H7 (cell line): ENCODE data around the gene R3HCC1L. TPM values are rescaled to one million over a fixed set of nuclear protein-coding genes. Genes with fewer than 3 reads are reported as not detected.
A peak's percentile ranks its signal among the peaks of the same experiment; 100 is the strongest.
"Not testable (repeated sequence)": the region's sequence is repeated elsewhere in the genome, so short reads cannot be mapped to it uniquely, and the experiment has no call there.

Experiments used
- DNase-seq: peaks from one replicate; pipeline ENCODE4 v3.0.0; 2012
- H3K27me3 ChIP-seq: 2 replicates; pipeline ENCODE4 v1.6.0; 2011; ENCODE audit warnings: mild to moderate bottlenecking, low read length; ENCODE audit not compliant: control insufficient read depth, insufficient read depth
- H3K36me3 ChIP-seq: replicated peaks from 2 replicates; pipeline ENCODE4 v1.5.1; 2011; ENCODE audit warnings: low read length; ENCODE audit not compliant: control insufficient read depth, insufficient read depth
- H3K4me3 ChIP-seq: 2 replicates; pipeline ENCODE4 v1.5.1; 2011; ENCODE audit warnings: low read depth, mild to moderate bottlenecking, control low read depth, low read length, moderate library complexity; ENCODE audit not compliant: insufficient read depth
- total RNA-seq: library from RNA; depleted of rRNA; stranded (reverse); fragments of >200 nt; shearing (Covaris generic); gene quantifications from 2 replicates; pipeline ENCODE4 v1.2.3, GENCODE V29; 2014

Gene R3HCC1L
- total RNA-seq, 1 experiment from 2014 or later: 11.8 TPM

DNA sequence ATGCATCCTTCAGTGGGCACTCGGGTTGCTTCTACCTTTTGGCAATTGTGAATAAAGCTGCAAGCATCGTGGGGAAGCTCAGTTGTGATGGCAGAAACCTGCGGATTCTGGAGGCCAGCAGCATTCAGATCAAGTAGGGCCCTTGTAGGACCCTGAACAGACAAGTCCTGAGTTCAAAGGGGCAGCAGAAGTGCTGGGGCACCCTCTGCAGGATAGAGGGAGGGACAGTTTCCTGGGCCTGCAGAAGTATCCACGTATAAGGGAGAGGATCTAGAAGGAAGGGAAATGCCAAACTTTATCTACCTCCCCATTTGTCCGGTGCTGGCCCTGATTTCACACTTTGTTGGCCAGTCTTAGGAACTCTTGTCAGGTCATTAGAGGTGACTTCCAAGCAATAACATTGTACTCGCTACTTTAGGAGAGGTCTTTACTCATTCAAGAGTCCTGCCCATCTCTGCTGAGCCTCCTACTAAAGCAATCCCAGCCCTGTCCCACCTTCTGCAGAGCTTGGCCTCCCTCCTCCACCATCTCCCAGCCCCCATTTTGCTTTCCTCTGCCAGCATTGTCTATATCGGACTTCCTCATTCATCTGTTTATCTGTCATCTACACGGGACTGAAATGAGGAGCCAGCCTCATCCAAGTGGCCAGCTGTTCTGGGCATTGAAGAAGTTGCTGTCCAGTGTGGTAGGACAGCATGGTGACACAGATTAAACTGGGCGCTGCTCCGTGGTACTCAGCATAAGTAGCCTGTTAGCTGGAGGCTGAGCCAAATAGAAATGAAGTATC is 26.6 kb upstream of the R3HCC1L start:
- H3K27me3 ChIP-seq: no peaks in the 10 kb centered on the region; the same call in 1 of the 2 replicates
- DNase-seq: no peak
- no peak overlapping the region for H3K4me3 ChIP-seq
- H3K36me3 ChIP-seq: no peaks in the 10 kb centered on the region

- Histone ChIP-seq H3K36me3 (no peaks in the 10 kb centered on the region), H3K4me3 (no peak overlapping the region), H3K27me3 (no peaks in the 10 kb centered on the region; the same call in 1 of the 2 replicates)
- no peak for DNase-seq
These were observed 24.1 kb upstream of the R3HCC1L start for GRCh38 chr10:98110356-98110755.

DNA sequence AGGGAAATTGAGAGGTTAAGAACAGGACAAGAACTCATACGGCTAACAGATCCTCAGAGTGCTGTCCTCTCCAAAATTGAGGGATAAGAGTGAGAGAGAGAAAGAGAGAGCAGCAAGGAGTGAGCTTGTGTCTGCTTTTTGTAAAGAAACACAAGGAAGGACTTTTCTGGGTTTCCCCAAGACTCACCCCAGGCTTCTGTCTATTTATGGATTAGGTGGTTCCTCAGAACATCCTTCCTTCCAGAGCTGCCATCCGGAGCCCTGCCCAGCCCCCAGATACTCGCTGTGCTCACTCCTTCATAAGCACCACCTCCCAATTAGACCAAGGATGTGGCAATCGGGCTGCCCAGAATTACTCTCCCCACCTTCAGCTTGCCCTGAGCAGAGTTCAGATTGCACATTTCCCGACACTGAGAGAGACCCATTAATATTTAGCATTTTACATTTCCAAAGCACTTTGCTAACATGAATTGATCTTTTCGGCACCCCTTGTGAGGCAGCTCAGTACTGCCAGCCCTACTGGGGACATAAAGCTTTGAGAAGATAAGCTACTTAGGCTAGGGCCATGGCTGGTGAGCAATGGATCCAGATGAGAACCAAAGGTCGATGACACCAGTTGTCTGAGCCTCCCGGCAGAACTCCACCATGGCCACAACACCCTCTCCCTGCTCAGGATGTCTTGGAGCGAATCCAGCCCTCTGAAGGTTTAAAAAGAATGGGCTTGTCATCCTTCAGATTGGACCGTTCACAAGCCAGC is 19.2 kb upstream of the R3HCC1L start:
- Histone ChIP-seq H3K36me3 (no peaks in the 10 kb centered on the region), H3K27me3 (no peaks in the 10 kb centered on the region; the same call in 1 of the 2 replicates), H3K4me3 (no peak overlapping the region)
- DNase-seq: no peak

- Histone ChIP-seq H3K27me3 (no peaks in the 10 kb centered on the region), H3K36me3 (no peaks in the 10 kb centered on the region), H3K4me3 (no peak overlapping the region)
- no peak for DNase-seq
These were observed 14.6 kb upstream of the R3HCC1L start for GRCh38 chr10:98119891-98120290.

GRCh38 chr10:98125940-98126631 is 8.4 kb upstream of the R3HCC1L start:
- DNase-seq: no peak
- H3K4me3 ChIP-seq: no peak overlapping the region
- no peaks in the 10 kb centered on the region for H3K36me3 ChIP-seq
- H3K27me3 ChIP-seq: no peaks in the 10 kb centered on the region

- Histone ChIP-seq H3K36me3 (no peaks in the 10 kb centered on the region), H3K27me3 (no peaks in the 10 kb centered on the region), H3K4me3 (no peak overlapping the region)
- DNase-seq: no peak
These were observed 5.7 kb upstream of the R3HCC1L start for GRCh38 chr10:98128802-98129201.

- Histone ChIP-seq H3K4me3 (no peak overlapping the region), H3K27me3 (no peaks in the 10 kb centered on the region), H3K36me3 (no peaks in the 10 kb centered on the region)
- no peak for DNase-seq
These were observed 2.8 kb upstream of the R3HCC1L start for GRCh38 chr10:98131619-98132018.

GRCh38 chr10:98133075-98133752 is 1.2 kb upstream of the R3HCC1L start:
- H3K36me3 ChIP-seq, DNase-seq, H3K4me3 ChIP-seq, H3K27me3 ChIP-seq: not testable (repeated sequence)

DNA sequence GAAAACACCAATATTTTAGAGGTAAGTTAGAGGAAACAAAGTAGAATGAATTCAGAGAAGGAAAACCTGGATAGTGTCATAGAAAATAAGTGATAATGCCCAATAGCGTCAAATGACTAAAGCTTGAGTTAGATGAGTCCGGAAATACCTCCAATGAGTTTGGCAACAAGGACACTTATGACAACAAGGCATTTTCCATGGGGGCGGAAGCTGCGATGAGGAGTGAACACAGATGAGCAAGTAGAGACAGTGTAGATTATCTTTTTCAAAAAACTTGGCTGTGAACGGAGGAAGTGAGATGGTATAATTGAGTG is 383 bp upstream of the R3HCC1L start:
- DNase-seq: no peak
- peak overlapping the region; percentile 80 for H3K4me3 ChIP-seq
- no peaks in the 10 kb centered on the region for H3K27me3 ChIP-seq
- H3K36me3 ChIP-seq: no peaks in the 10 kb centered on the region

DNA sequence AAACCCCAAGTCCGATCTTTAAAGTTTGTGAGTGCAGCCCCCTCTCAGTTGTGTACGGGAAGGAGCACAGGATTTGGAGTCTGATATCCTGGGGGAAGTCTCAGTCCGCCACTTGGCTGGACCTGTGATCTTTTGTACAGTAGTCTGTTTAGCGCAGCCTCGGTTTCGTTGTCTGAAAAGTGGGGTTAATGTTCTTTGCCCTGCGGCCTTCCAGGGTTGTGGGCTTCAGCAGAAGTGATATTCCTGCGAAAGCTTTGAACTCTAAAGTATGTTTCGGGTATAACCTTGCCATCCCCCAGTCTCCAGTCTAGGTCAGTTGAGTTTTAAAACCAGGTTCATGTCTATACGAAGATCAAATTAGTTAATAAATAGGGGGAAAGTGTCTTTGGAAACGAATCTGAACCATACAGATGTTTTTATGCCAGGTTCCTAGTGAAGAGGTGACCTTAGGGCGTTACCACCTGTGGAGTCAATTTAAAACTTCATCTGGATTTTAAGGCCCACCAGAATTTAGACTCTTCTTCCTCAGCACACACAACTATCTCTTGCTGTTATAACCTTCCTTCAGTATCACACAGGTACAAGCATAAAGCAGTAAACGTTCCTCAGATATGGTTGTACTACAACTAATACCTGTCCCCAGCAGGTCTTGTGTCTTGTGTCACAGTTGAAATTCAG is 904 bp downstream of the R3HCC1L start:
- Histone ChIP-seq H3K4me3 (peak overlapping the region; percentile 80), H3K27me3 (no peaks in the 10 kb centered on the region), H3K36me3 (no peaks in the 10 kb centered on the region)
- DNase-seq: peak; percentile 15

DNA sequence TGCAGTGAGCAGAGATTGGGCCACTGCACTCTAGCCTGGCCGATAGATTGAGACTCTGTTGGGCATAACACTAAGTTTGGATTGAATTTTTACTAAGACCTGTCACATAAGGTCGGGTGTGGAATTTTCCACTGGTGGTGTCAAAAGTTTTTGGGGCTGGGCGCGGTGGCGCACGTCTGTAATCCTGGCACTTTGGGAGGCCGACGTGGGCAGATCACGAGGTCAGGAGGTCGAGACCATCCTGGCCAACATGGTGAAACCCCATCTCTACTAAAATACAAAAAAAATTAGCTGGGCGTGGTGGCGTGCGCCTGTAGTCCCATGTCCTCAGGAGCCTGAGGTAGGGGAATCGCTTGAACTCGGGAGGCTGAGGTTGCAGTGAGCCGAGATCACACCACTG is 2.3 kb downstream of the R3HCC1L start:
- DNase-seq, H3K36me3 ChIP-seq, H3K27me3 ChIP-seq, H3K4me3 ChIP-seq: not testable (repeated sequence)

DNA sequence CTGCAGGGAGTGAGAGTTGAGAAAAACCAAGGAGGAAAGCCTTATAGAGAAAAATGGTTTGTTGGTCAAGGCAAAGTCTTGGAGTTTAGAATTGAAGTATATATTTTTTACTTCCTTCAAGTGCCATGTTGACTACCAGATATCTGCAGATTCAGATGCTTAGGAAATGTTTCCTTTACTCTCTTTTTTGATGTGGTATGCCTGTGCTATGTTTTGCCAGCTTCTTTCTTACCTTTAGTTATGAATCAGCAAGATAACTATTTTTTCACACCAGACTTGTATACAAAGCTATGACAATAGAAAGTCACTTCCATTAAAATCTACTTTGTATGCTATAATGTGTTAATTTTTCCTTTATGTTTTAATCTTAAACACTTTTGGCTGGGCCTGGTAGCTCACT is 3.6 kb downstream of the R3HCC1L start:
- no peak overlapping the region for H3K4me3 ChIP-seq
- DNase-seq: no peak
- H3K27me3 ChIP-seq: no peaks in the 10 kb centered on the region
- H3K36me3 ChIP-seq: no peaks in the 10 kb centered on the region

DNA sequence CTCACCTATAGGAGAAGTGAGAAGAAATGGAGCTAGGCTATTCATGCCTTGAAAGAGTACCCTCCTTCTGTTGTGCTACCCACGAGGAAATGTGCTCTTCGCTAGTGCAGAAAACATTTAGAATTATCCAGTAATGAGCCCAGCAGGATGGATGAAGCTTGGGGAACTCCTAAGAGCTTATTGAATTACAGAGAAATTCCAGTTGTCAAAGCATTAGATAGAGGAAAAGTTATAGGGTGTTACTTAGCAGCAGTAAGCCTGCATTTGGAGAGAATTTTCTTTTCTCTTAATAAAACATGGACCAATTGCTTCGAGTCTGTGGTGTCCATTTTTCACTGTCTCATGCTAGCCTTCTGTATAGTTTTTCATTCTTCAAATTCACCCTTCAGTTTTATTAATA is 5.0 kb downstream of the R3HCC1L start:
- Histone ChIP-seq H3K27me3 (no peaks in the 10 kb centered on the region), H3K36me3 (no peaks in the 10 kb centered on the region), H3K4me3 (no peak overlapping the region)
- DNase-seq: no peak

GRCh38 chr10:98141484-98142073 is 7.1 kb downstream of the R3HCC1L start:
- no peaks in the 10 kb centered on the region for H3K36me3 ChIP-seq
- H3K4me3 ChIP-seq: no peak overlapping the region
- DNase-seq: no peak
- no peaks in the 10 kb centered on the region for H3K27me3 ChIP-seq
